Mononuclear cell (primary cell): ENCODE results near the gene ROBO3. TPM values are rescaled to one million over a fixed set of nuclear protein-coding genes. Genes with fewer than 3 reads are reported as not detected.

ENCODE experiments used
- H3K27me3 ChIP-seq: 2 replicates; pipeline ENCODE4 v1.6.0; 2011; ENCODE audit warnings: low read length, control low read depth; ENCODE audit not compliant: insufficient read depth
- H3K4me1 ChIP-seq: 2 replicates; pipeline ENCODE4 v1.5.1; 2011; ENCODE audit warnings: mild to moderate bottlenecking, low read length, control low read depth; ENCODE audit not compliant: insufficient read depth
- H3K4me3 ChIP-seq: 2 replicates; pipeline ENCODE4 v1.5.1; 2011; ENCODE audit warnings: mild to moderate bottlenecking, low read length, moderate library complexity
- H3K9me3 ChIP-seq: 2 replicates; pipeline ENCODE4 v1.5.1; 2011; ENCODE audit warnings: low read depth, mild to moderate bottlenecking, control low read depth, low read length
- total RNA-seq: library from RNA; depleted of rRNA; stranded (reverse); fragments of >200 nt; gene quantifications from one replicate; pipeline ENCODE4 v1.2.3, GENCODE V29; 2012

ROBO3 gene
- total RNA-seq, 1 donor, result 6.2 TPM

GRCh38 chr11:124877631-124877909 lies 12.3 kb downstream of the ROBO3 start:
- H3K4me1 ChIP-seq, result peaks cover 18% of the 10 kb centered on the region
- no peak overlapping the region for H3K4me3 ChIP-seq
- H3K9me3 ChIP-seq, result no peaks in the 10 kb centered on the region
- peaks cover 7% of the 10 kb centered on the region for H3K27me3 ChIP-seq

- H3K4me3 ChIP-seq, result no peak overlapping the region
- H3K27me3 ChIP-seq, result peaks cover 7% of the 10 kb centered on the region
- no peaks in the 10 kb centered on the region for H3K9me3 ChIP-seq
- H3K4me1 ChIP-seq, result peaks cover 18% of the 10 kb centered on the region
Measured at GRCh38 chr11:124877910-124878758, 12.9 kb downstream of the ROBO3 start.

- H3K4me1 ChIP-seq, result peaks cover 18% of the 10 kb centered on the region
- H3K27me3 ChIP-seq, result peaks cover 7% of the 10 kb centered on the region
- H3K9me3 ChIP-seq, result no peaks in the 10 kb centered on the region
- no peak overlapping the region for H3K4me3 ChIP-seq
Measured at GRCh38 chr11:124878759-124879492, 13.7 kb downstream of the ROBO3 start.

GRCh38 chr11:124879493-124880289 lies 14.5 kb downstream of the ROBO3 start:
- H3K9me3 ChIP-seq, result no peaks in the 10 kb centered on the region
- H3K27me3 ChIP-seq, result peaks cover 7% of the 10 kb centered on the region
- H3K4me1 ChIP-seq, result peaks cover 18% of the 10 kb centered on the region
- no peak overlapping the region for H3K4me3 ChIP-seq

GRCh38 chr11:124880290-124880611 lies 15.0 kb downstream of the ROBO3 start:
- Histone ChIP-seq H3K4me1 (peaks cover 18% of the 10 kb centered on the region), H3K9me3 (no peaks in the 10 kb centered on the region), H3K4me3 (no peak overlapping the region), H3K27me3 (peaks cover 7% of the 10 kb centered on the region)

- Histone ChIP-seq H3K4me3 (no peak overlapping the region), H3K9me3 (no peaks in the 10 kb centered on the region), H3K4me1 (peaks cover 14% of the 10 kb centered on the region), H3K27me3 (peaks cover 4% of the 10 kb centered on the region)
Measured at GRCh38 chr11:124880958-124881357, 15.7 kb downstream of the ROBO3 start.

GRCh38 chr11:124882339-124883071 lies 17.3 kb downstream of the ROBO3 start:
- Histone ChIP-seq H3K27me3 (peaks cover 4% of the 10 kb centered on the region), H3K9me3 (no peaks in the 10 kb centered on the region), H3K4me1 (peaks cover 2% of the 10 kb centered on the region), H3K4me3 (no peak overlapping the region)

GRCh38 chr11:124884340-124884739 lies 19.1 kb downstream of the ROBO3 start:
- Histone ChIP-seq H3K27me3 (no peaks in the 10 kb centered on the region), H3K9me3 (no peaks in the 10 kb centered on the region)

GRCh38 chr11:124884869-124885479 lies 19.7 kb downstream of the ROBO3 start:
- Histone ChIP-seq H3K27me3 (no peaks in the 10 kb centered on the region), H3K9me3 (no peaks in the 10 kb centered on the region), H3K4me1 (peaks cover 3% of the 10 kb centered on the region), H3K4me3 (no peak overlapping the region)

More at GRCh38 chr11:124884340-124884739, 19.1 kb downstream of the ROBO3 start:
- no peaks in the 10 kb centered on the region for H3K4me1 ChIP-seq
- no peak overlapping the region for H3K4me3 ChIP-seq

GRCh38 chr11:124886476-124886875 lies 21.2 kb downstream of the ROBO3 start:
- Histone ChIP-seq H3K4me1 (peaks cover 3% of the 10 kb centered on the region), H3K27me3 (no peaks in the 10 kb centered on the region), H3K4me3 (no peak overlapping the region), H3K9me3 (no peaks in the 10 kb centered on the region)

GRCh38 chr11:124886978-124887666 lies 21.9 kb downstream of the ROBO3 start:
- H3K9me3 ChIP-seq, result no peaks in the 10 kb centered on the region

GRCh38 chr11:124887667-124888013 lies 22.4 kb downstream of the ROBO3 start:
- no peaks in the 10 kb centered on the region for H3K9me3 ChIP-seq

More at GRCh38 chr11:124886978-124887666, 21.9 kb downstream of the ROBO3 start:
- H3K4me1 ChIP-seq, result peaks cover 3% of the 10 kb centered on the region
- no peak overlapping the region for H3K4me3 ChIP-seq
- H3K27me3 ChIP-seq, result no peaks in the 10 kb centered on the region

GRCh38 chr11:124889191-124890091 lies 24.2 kb downstream of the ROBO3 start:
- H3K4me3 ChIP-seq, result no peak overlapping the region
- H3K4me1 ChIP-seq, result peaks cover 3% of the 10 kb centered on the region
- no peaks in the 10 kb centered on the region for H3K27me3 ChIP-seq
- H3K9me3 ChIP-seq, result no peaks in the 10 kb centered on the region

More at GRCh38 chr11:124887667-124888013, 22.4 kb downstream of the ROBO3 start:
- Histone ChIP-seq H3K4me1 (peaks cover 3% of the 10 kb centered on the region), H3K27me3 (no peaks in the 10 kb centered on the region), H3K4me3 (no peak overlapping the region)
